Amniotic epithelial cell (primary cell): ENCODE data around the gene MED27.
A peak's percentile ranks its signal among the peaks of the same experiment; 100 is the strongest.

Source experiments
- DNase-seq: peaks from one replicate; pipeline ENCODE4 v3.0.0-alpha.2; 2010; ENCODE audit warnings: low read depth

The MED27 gene

DNA sequence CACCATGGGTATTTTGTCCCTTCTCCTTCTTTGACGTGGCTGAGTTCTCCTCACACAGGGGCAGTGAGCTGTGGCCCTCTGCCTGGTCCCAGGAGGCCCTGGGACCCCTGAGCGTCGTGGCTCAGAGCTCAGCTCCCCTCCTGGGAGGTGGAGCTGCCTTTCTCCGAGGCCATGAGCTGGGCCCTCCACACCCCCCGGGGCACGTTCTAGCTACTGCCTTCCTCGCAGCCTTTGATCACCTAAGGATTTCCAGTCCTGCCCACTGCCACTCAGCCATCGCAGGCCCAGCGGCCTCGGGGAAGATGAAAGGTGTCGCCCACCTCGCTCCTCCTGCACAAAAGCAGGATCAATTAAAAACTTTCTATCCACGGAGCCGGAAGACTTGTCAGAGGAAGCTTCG, 244.9 kb downstream of the MED27 start:
- DNase-seq: no peak

DNA sequence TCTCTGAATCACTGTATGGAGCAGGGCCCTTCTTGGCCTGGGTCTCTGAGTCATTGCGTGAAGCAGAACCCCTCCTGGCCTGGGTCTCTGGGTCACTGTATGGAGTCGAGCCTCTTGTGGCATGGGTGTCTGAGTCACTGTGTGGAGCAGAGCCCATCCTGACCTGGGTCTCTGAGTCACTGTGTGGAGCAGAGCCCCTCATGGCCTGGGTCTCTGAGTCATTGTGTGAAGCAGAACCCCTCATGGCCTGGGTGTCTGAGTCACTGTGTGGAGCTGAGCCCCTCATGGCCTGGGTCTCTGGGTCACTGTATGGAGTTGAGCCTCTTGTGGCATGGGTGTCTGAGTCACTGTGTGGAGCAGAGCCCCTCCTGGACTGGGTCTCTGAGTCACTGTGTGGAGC, 245.8 kb downstream of the MED27 start:
- peak; percentile 13 for DNase-seq

DNA sequence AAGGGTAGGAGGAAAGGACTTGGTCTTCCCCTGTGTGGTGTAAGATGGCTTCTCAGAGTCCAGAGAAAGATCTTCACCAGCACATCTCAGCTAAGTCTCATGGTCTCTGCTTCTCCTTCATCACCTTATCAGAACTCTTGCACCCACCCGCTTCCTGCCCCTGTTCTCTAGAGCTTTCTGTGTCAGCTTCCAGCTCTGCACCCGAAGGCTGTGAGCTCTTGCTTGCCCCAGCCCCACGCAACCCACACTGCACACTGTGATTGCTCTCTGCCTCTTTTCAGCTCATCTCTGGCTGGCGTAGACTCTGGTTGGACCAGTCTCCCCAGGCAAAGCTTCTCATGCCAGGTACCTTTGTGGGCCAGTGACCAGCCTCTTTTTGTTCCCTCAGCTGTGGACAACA, 246.6 kb downstream of the MED27 start:
- no peak for DNase-seq

DNA sequence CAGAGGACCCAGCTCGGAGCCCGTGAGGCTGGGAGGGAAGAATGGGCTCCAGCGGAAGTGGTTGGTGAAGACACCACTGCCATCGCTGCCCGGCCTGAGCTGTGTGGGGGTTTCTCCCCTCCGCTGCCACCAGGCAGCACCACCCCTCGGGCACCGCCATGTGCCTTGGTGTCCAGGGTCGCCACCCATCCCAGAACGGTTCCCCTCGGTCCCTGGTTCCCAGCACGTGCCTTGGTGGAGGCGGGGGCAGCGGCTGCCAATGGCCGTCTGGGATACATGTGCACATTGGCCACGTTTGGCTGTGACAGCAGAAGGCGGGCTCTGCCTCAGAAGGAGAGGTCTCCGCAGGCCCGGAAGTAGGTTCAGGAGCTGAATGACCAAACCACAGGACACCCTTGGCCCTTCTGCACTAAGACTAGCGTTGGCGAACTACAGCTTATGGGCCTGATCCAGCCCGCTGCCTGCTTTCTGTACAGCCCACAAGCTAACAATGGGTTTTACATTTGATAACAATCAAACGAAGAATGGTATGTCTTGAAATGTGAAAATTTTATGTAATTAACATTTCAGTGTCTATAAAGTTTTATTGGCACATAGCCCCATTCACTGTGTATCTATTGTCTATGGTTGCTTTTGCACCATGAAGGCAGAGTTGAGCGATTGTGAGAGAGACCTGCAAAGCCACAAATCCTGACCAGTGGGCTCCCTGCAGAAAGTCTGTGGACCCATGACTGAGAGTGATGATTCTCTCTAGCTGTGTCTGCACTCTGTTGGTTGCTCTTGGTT, 248.1 kb downstream of the MED27 start:
- no peak for DNase-seq

DNA sequence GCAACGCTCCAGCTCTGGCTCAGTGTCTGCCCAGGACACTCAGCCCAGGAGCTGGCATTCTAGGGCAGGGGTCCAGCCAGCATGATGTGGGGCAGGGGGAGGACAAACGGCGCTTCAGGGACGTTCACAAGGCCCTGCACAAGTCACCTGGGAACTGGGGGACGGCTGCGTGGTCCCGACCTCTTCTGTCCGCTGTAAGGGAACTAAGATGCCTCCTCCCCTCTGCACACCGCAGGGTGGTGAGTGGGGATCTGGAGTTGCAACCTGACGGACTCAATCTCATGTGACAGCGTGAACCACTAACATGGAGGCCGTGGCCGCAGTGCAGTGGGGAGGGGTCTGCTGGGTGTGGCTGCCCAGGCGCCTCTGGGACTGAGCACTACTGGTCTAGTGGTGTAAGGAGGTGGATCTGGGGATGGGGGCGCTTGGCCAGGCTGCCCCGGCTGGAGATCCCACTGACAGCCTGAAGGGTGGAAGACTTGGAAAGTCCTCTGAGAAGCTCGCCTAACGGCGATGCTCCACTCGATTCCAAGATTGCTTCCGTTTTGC, 251.8 kb downstream of the MED27 start:
- no peak for DNase-seq

DNA sequence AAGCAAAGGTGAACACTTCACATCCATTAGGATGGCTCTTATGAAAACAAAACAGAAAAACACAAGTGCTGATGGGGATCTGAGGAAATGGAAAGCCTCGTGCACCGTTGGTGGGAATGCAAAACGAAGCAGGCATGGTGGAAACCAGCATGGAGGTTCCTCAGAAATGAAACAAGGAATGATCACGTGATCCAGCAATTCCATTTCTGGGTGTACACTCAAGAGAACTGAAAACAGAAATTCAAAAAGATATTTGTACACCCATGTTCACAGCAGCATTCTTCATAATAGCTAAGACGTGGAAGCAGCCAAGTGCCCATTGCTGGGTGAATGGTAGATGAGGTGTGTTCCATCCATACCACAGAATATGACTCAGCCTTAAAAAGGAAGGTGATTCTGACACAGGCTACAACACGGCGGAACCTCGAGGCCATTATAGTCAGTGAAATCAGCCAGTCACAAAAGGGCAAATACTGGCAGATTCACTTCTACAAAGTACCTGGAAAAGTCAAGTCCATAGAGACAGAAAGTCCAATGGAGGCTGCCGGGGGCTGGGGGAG, 252.6 kb downstream of the MED27 start:
- no peak for DNase-seq

DNA sequence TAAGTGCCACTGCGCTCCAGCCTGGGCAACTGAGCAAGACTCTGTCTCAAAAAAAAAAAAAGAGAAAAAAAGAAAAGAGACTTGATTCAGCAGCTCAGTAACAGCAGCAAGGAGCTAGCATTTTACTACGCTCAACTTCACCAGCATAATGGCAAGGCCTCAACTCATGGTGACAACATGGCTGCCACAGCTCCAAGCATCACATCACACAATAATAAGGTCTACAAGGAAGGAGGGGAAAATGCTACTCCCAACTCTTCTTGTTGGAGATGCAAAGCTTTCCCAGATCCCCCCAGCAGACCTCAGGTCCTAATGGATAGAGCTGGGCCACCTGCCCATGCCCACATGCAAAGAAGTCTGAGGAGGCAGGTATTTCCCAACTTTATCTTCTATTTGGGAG, 253.6 kb downstream of the MED27 start:
- DNase-seq: no peak

DNA sequence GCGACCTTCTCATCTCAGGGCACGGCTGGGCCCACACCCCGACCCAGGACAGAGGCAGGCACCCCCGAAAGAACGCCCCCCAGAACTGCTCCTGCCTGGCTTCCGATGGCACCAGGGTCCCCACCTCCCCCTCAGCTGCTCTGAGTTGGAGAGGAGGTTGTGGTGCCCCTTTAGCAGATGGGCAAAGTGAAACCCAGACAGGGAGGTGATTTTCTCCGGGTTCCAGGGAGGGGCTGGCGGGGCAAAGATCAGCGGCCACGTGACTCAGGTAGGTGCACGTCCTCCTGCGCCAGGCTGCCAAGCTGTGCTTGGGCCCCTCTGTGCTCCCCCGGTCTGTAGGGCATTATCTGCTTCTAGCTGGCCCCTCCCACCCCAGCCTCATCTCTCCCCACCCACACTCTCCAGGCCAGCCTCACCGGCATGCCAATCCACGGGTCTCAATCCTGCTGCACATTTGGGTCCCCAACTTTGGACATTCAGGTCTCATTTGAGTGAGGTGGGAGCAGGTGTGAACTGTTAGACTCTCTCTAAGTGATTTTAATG, 254.6 kb downstream of the MED27 start:
- no peak for DNase-seq

DNA sequence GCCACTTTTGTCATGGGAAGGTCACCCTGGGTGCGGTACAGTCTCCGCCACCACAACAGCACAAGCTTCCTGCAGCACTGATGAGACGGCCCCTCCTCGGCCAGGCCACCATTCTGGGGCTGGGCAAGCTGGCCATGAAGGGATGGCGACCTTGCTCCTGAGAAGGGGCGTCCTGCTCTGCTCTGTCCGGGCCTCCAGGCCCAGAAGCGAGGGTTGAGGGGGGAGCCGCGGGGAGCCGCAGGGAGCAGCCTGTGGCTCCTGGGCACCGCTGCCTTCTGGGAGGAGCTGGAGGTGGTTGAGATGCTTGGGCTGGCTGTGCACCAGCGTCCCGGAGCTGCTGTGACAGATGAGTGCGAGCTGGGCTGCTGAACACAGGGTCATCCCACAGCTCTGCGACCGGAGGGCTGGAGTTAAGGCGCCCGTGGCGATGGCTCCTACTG, 255.5 kb downstream of the MED27 start:
- DNase-seq: no peak

DNA sequence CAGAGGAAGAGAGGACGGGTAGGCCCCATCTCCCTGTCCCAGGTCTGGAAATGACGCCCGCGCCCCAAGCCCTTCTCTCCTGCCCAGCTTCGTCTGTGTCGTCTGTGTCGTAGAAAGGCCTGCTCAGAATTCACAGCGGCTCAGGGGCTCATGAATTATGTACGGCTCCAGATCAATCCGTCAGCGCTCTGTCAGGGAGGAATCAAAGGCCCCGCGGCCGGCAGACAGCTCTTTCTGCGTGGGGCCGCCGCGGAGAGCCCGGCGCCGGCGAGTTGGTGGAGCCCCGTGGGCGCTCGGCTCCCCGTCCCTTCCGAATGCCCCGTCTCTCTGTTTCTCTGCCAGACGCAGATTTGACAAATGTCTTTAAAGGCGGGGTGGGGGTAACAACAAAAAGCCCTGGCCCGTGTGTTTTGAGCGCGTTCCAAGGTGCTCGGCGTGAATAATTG, 255.9 kb downstream of the MED27 start:
- DNase-seq: no peak

DNA sequence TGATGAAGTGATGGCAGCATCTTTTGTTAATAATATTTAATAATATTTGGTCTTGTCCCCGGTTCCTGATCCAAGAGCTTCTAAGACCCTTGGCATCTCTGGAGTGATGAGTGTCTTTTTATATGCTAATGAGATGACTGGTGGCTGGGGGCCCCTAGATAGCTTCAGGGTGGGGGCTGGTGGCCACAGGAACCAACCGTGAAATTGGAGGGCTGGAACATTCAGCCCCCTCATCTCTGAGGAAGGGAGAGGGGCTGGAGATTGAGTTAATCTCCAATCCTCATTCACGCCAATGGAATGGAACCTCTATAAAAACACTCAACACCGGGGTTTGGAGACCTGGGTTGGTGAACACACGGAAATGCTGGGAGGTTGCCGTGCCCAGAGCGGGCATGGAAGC, 261.6 kb downstream of the MED27 start:
- no peak for DNase-seq

DNA sequence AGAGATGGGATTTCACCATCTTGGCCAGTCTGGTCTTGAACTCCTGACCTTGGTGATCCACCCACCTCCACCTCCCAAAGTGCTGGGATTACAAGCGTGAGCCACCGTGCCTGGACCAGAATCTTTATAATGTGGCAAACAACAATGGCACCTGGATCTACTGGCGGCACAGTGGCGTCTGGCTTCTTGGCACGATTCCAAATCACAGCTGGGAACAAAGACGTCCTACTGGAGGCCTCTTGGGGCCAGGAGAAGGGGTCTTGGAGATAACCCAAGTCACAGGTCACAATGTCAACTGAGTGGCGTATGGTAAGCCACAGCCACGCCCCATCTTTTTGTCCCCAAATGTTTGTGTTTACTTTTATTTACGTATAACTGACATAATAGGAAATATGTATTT, 262.0 kb downstream of the MED27 start:
- DNase-seq: no peak

DNA sequence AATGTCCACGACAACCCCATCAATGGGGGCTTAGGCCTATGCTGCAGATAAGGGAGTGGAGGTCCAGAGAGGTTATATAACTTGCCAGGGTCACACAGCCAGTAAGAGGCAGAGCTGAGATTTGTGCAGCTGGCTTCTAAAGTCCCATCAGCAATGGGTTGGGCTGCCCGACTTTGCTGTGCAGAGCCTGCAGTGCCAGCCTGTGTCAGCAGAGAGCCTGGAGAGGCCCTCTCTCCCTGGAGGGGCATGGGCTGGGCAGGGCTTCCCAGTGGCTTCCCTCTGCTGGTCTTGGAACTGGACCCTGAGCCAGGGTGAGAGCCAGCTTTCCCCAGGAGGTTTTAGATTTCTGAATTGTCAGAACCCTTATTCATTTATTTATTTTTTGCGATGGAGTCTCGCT, 262.6 kb downstream of the MED27 start:
- DNase-seq: no peak

DNA sequence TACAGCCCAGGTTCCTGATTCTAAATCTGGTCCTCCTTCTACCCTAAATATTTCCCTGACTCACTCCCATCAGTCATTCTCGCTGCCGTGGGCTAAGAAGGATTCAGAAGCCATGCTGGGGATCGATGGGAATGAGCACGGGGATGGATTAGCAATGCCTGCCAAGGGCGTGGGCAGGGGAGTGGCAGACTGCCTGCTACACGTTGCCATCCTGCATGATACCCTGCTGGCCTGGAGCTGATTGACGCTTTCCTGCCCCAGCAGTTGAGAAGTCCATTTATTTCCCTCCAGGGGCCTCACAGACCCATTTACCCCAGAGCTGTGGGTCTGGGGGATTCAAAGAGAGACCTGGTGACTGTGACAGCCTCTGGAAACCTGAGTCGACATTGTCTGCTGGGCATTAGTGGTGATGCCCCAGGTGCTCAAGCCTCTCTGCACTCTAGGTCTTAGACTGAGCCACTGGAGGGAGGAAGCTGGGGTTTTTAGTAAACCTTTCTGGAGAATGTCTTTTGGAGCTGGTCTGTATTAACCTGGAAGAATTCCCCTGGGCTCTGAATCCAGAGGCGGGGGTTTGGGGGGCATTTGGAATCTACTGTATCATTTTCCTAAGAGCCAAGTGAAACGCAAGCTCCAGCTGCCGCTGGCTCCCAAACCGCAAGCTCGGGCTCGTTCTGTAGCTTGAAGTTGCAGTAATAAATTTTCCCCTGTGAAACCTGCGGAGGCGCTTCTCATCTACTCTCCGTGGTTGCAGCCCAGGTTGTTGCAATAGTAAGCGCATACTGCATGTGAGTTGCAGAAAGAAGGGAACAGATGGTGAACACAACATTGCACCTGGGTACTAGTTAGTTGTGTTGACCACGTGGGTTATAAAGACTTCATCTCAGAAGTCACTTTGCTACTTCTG, 263.4 kb downstream of the MED27 start:
- DNase-seq: peak; percentile 47

DNA sequence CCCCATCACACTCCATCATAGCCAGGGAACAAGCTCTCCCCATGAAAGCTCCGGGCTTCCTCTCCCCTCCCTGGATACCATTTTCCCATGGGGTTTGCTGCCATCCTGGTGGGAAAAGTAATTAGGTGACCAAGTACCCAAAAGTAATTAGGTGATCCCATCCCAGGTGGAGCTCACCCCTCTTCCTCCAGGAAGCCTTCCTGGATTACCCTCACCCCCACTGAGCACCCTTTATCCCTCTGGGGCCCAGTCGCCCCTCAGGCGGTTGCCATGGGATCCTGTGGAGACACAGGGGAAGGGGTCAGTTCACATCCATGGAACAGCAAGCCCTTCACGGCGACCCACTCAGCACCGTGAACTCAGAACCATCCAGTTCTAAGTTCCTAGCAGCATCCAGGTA, 265.0 kb downstream of the MED27 start:
- DNase-seq: no peak

DNA sequence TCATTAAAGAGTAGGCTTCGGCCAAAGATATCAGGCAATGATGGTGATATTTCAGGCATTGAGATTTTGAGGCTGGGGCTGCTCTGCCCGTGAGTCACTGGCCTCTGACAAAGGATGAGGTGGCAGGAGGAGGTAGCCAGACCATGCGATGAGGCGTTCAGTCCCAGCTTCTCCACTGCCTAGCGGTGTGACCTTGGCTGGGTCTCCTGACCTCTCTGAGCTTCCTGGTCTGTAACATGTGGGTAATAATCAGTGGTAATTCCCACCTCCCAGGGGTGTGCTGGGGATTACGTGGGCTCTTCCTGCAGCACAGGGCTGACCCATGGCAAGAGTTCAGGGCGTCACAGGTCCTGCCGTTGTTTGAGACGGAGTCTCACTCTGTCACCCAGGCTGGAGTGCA, 266.6 kb downstream of the MED27 start:
- no peak for DNase-seq

DNA sequence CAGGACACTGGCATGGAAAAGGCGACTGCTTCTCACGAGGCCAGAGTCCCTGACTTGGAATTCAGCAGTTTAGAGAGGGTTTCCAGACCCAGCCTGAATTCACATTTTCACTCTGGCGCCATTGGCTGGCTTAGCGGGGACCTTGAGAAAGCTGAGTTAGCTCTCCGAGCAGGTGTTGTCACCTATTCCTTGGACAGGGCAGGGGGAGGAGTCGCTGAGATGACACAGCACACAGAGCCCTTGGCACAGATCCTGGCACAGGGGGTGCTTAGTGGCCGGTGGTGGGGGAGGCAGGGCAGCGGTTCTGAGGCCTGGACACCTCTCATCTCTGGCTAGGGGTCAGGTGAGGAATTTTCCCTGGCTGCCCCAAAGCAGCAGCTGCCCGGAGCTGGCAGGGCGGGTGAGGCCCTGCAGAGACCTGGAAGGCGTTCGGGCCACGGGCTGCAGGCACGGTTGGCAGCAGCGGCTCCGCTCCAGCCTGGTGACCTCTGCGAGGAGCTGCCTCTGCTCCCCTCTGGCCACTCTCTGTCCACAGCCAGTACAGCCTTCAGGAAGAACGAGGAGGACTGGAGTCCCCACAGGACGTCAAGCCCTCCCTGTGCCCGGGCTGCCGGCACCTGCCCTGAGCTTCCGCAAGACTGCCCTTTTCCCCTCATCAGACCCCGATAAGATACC, 267.4 kb downstream of the MED27 start:
- no peak for DNase-seq

DNA sequence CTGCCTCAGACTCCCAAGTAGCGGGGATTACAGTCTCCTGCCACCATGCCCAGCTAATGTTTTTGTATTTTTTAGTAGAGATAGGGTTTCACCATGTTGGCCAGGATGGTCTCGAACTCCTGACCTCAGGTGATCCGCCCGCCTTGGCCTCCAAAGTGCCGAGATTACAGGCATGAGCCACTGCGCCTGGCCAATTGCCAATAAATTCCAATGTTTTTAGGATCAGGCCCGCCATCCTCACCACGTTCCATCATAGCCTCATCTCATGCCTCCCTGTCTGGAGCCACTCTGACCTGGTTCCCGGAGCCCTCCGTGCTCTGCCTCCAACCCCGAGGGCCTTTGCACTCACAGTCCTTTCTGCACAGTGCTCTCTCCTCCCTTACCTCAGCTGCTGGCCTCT, 268.3 kb downstream of the MED27 start:
- no peak for DNase-seq

DNA sequence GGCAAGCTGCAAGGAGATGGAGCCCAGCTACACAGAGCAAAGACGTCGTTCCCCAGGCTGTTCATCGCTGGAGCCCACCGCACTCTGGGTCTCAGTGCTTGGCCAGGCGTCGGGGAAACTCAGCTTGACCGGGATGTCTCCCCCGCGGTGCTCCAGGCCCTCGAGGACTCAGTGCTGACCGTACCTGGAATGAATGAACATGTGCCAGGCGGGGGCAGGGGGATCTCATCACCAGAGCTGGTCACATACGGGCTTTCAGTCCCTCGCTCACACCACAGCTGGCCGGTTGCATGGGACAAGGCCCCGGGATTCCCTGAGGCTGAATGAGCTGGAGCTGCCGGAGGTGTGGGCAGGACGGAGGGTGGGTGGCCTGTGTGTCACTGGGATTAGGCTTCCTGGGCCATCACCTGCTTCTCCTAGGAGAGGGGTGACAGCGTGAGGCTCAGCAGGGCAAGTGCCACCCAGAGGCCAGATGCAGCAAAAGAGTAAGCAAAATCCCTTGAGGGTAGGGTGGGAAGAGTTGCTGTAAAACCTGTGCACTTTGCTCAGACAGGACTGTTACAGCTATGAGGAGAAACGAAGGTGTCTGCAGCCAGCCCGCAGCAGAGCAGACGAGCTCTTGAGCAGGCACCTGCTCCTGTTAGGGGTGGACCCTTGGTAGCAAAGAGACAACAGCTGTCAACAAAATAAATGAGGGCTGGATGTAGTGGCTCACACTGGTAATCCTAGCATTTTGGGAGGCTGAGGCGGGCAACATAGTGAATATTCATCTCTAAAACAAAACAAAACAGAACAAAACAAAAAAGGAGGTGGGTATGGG, 269.1 kb downstream of the MED27 start:
- no peak for DNase-seq
